ENCODE data around the gene EHD1. TPM values are rescaled to one million over a fixed set of nuclear protein-coding genes. Genes with fewer than 3 reads are reported as not detected.

The EHD1 gene
- total RNA-seq = 58.0 and 60.4 TPM in 2 replicates
- polyA plus RNA-seq (2012) = 59.5 TPM

DNA sequence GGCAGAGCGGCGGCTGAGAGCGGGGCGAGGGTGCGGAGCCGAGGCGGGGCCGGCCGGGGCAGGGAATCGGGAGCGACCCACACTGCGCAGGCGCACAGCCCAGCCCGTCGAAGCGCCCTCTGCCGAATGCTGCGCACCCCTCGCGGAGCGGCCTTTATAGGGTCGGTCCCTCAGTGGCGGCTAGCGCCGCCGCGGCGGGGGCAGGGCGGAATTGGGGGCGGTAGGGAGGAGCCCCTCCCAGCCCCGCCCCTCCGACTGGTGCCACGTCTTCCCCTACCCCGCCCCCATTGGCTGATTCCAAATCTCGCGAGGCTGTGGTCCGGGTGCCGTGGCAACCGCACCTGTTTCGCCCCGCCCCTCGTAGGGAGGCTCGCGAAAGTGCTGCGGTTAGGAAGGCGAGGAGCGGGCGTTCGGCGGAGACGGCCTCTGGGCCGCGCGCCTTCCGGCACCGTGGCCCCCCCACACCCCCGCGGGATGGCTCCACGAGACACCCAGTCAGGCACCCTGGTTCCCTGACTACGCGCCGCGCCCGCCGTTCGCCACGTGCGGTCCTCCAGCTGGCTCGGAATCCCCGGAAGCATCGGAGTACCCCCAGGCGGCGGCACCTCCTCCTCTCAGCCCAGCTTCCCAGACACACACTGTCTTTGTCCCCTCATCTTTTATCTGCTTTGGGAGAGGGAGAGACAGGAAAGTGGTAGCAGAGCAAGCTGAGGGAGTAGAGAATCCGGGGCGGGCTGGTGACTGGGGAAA is at the start of gene EHD1:
TSS of gene EHD1 (minus strand) at position 128 of the 750 bp plus-strand sequence. CDS start 157 bp downstream, outside the sequence.
- peak; percentile 98 for DNase-seq (ENCODE audit: low read depth)

DNA sequence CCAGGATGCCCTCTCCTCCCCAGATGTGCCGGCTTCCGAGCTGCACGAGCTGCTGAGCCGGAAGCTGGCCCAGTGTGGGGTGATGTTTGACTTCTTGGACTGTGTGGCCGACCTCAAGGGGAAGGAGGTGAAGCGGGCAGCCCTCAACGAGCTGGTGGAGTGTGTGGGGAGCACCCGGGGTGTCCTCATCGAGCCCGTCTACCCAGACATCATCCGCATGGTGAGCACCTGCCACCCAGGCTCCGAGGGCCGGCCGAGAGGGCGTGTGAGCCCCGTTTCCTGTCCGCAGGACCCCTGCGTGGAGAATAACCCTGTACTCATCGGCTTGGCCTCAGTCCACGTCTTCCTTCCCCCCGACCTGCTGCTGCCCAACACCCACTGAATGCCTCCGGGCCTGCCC is 48.3 kb upstream of the EHD1 start:
- no peak for DNase-seq (ENCODE audit: low read depth)

DNA sequence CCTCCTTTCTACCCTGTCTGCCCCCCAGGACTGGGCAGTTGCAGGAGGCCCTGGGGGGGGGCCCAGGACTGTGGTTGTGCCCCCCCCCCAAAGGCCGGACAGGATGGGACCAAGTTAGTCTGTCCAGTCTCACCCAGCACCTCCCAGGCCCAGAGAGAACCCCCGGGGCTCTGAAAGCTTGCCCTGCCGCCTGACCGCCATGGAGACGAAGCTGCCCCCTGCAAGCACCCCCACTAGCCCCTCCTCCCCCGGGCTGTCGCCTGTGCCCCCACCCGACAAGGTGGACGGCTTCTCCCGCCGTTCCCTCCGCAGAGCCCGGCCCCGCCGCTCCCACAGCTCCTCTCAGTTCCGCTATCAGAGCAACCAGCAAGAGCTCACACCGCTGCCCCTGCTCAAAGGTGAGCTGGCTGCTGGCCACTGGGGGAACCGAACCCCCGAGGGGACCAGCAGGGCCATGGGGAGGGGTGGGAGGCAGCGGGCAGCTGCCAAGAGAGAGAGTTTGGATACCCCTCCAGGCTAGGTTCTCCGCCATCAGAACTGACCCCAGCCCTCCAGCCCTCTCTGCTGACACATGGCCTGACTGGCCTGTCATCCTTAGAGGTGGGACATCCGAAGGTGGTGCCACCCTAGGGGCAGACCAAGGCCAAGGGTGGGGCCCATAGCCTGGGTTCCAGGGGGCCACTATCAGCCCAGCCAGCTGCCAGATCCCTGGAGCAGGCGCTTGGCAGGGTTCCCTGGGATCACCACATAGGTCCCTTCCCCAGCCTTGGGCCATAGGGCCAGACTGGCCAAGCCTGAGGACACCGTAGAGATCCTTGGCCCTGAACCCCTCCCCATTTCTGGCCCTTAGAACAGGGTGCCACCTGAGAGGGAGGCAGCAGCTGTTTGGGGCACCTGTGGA is 47.4 kb upstream of the EHD1 start:
- DNase-seq (ENCODE audit: low read depth) = no peak

- peak; percentile 15 for DNase-seq (ENCODE audit: low read depth)
Observed at GRCh38 chr11:64924910-64925284, 46.5 kb upstream of the EHD1 start.

DNA sequence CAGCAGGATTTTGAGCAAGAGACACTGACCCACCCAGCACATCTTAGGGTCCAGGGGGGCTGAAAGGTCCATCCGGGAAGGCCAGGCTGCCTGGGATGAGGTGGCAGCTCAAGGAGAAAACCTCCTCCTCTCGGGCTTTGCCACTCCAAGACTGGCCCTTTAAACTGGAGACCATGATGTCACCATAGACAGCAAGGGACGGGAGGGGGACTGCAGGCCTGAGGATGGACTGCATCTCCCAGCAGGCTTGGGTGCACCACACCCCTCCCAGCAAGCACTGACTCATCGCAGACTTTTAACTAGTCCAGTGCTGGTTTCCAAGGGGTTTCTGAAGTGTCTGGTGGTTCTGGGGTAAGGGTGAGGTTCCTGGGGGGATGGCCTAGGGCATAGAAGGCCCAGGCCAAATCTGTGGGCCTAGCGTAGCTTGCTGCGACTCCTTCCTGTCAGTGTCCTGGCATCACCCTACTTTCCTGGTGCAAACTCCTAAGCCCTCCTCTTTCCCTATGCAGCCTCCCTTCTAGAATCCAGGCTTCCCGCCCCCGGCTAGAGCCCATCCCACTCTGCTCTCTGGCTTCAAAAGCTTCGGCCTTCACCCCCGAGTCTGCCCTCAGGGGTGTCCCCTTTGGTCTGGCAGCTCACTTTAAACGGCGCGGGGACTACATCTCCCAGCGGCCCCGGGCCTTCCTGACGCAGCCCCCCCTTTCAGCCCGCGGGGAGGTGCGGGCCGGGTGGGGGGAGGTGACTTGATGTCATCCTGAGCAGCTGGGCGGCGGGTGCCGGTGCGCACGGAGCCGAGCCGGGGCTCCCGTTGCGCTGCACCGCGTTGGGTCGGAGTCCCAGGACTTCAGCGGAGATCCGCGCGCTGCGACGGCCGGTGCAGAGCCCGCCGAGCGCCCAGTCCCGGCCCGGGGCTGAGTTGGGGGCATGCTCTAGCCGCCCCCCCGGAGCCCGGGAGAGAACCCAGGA is 45.8 kb upstream of the EHD1 start, which contains the start of gene PPP2R5B:
TSS of gene PPP2R5B (plus strand) at position 746 of the 966 bp plus-strand sequence. CDS start 1,046 bp downstream, outside the sequence.
- DNase-seq (ENCODE audit: low read depth) = peak; percentile 95

GRCh38 chr11:64923151-64923661 is 44.8 kb upstream of the EHD1 start:
- no peak for DNase-seq (ENCODE audit: low read depth)

DNA sequence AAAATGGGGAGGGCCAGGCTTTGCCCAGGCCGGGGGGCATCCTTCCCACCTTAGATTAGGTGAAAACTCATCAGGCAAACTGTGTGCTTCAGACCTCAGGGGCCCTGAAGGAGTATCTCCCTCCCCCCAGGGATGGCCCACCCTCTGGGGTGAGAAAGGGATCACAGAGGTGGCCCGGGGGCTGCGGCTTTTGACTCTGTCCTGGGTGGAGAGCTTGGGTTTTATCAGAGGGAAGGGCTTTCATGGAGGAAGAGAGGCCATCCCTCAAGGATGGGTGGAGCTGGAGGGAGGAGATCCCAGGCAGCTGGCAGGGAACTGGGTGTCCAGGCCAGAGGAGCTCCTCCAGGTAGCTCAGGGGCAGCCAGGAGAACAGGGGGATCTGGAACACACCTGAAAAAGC is 43.0 kb upstream of the EHD1 start:
- DNase-seq (ENCODE audit: low read depth) = no peak

GRCh38 chr11:64920124-64920523 is 41.7 kb upstream of the EHD1 start:
- no peak for DNase-seq (ENCODE audit: low read depth)

GRCh38 chr11:64919627-64920026 is 41.2 kb upstream of the EHD1 start:
- DNase-seq (ENCODE audit: low read depth) = no peak

DNA sequence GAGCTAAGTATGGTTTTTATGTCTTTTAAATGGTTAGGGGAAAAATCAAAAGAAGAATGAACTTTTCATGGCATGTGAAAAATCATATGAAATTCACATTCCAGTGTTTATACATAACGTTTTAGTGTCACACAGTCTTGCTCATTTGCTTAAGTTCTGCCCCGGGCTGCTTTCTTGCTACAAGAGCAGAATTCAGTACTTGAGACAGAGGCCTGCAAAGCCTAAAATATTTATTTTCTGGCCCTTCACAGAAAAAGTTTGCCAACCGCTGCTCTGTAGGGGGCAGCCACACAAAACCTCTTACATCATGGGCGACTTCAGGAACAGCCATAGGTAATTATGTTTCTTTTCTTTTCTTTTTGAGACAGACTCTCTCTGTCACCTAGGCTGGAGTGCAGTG is 39.6 kb upstream of the EHD1 start:
- DNase-seq (ENCODE audit: low read depth) = peak; percentile 40

- DNase-seq (ENCODE audit: low read depth) = no peak
Observed at GRCh38 chr11:64917663-64917995, 39.2 kb upstream of the EHD1 start.

DNA sequence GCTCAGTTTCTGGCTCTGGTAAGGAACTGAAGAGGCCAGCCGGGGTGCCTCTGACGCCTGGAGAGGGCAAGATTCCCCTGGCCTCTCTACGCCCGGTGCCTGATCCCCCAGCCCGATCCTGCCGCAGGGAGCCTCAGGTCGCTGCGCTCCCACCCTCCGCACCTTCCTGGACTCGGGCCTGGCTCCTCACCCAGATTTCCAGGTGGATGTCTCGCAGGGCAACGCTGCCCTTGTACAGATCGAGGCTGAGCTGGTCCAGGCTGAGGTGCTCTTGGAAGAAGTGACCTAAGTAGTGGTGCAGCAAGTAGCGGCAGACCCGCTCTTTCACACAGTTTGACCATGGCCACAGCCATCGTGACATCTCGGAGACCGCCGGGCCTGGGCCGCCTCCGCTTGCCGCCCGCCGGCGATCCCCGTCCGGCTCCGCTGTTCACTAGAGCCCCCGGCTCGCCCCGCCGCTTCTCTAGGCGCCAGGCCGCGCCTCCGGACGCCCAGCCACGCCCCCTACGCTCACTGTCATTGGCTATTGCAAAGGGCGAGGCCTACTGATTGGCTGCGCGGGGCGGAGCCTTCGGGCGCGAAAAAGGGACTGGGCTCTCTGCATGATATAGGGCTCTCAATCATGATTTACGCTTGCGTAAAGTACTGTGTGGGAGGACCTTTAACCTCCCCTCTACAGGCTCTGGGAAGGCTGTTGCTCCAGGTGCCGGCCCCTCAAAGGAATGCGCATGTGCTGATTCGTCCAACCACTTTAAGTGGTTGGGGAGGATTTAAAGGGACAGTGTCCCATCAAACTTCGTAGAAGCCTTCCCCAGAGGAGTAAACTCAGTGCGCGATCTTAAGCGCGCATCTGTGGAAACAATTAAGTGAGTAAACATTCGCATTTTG is 38.6 kb upstream of the EHD1 start, which contains the start of gene ATG2A:
TSS of gene ATG2A (minus strand) at position 435 of the 888 bp plus-strand sequence. CDS start at position 361, 74 bp downstream.
- DNase-seq (ENCODE audit: low read depth) = peak; percentile 100

GRCh38 chr11:64916040-64916774 is 37.8 kb upstream of the EHD1 start:
- DNase-seq (ENCODE audit: low read depth) = no peak

DNA sequence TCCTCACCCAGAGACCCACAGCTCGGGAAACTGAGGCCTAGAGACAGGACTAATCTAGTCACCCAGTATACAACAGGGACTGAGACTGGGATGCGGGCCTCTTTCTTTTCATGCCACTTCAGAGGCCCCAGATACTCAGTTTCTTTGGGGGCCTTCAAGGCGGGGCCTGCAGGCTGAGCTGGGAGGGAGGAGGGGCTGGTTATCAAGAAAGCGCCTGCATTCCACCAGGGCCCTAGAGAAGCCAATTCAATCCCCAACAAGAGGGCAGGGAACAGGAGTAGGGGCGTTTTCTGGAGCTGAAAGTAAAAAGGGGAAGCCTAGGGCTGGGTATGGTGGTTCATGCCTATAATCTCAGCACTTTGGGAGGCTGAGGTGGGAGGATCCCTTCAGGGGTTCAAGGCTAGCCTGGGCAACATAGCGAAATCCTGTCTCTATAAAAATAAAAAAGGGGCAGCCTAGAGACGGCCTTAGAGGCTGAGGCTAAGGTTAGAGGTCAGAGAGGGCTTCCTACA is 37.0 kb upstream of the EHD1 start:
- DNase-seq (ENCODE audit: low read depth) = no peak

DNA sequence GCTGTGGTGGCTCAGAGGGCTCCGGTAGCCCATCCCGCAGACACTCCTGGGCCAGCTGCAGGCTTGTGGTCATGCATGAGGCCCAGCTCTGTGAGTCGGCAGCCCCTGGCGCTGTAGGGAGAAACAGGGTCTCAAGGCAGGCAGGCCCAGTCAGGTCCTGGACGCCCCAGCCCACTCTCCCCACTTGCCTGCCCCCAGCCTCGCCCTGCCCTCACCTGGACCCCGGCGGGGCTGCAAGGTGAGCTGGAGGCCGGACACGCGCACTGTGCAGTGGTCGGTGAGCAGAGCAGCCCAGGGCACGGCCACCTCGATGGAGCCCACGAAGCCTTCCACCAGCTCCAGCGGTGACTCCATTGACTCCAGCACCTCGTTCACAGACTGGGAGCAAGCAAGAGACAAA is 35.7 kb upstream of the EHD1 start:
- DNase-seq (ENCODE audit: low read depth) = no peak

GRCh38 chr11:64913171-64913727 is 34.8 kb upstream of the EHD1 start:
- no peak for DNase-seq (ENCODE audit: low read depth)

DNA sequence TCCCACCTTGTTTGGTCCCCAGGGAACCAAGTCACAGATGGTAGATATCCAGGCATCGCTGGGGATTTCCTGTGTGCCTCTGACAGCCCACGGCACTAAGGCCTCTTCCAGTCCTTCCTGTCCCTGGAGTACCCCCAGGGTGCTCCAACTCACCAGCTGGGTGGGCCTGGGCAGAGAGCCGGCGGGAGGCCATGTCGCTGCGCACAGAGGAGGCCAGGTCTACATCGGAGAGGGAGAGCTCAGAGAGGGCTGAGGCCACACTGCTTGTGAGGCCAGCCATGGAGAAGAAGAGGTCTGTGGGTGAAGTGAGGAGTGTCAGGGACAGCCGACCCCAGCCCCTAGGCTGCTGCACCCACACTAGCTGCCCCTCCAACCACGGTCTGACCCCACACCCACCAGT is 33.3 kb upstream of the EHD1 start:
- DNase-seq (ENCODE audit: low read depth) = no peak

DNA sequence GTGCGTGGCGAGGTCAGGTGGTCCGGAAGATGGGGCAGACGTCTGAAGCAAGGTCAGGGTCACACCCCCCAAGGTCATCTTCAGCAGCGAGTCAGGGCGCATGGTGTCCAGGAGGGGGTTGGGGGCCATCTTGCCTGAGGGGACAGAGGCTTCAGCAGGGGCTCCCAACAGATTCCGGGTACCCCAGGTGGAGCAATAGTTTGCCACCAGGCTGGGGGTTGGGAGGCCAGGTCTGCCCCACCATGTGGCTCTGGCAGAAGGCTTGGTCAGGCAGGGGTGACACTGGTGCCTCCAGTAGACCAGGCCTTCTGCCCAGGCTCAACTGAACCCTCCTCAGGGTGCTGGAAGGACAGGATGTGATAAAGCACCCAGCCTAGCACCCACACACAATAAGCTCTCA is 32.7 kb upstream of the EHD1 start:
- no peak for DNase-seq (ENCODE audit: low read depth)
